GM18505 (cell line): Measurements from ENCODE around the gene VANGL2.
A peak's percentile ranks its signal among the peaks of the same experiment; 100 is the strongest.

Experiments used
- ATAC-seq: cut with Tn5 transposase; IDR thresholded peaks from one replicate; pipeline ENCODE4 v1.9.1; 2021; ENCODE audit not compliant: unreplicated experiment
- POLR2A ChIP-seq: IDR thresholded peaks from 4 replicates; pipeline ENCODE4 v1.6.1; 2011; ENCODE audit warnings: borderline replicate concordance; ENCODE audit not compliant: insufficient read depth, insufficient read length; ENCODE audit errors: extremely low read depth

Gene VANGL2

GRCh38 chr1:160437432-160438316, 37.3 kb downstream of the VANGL2 start:
- TF ChIP-seq POLR2A = peak; percentile 21
- no peak for ATAC-seq

- no peak for ATAC-seq
- TF ChIP-seq POLR2A = no peak
These were observed 38.1 kb downstream of the VANGL2 start for GRCh38 chr1:160438317-160438918.

- ATAC-seq = no peak
- TF ChIP-seq POLR2A = no peak
These were observed 38.6 kb downstream of the VANGL2 start for GRCh38 chr1:160438935-160439334.

GRCh38 chr1:160439718-160440117, 39.4 kb downstream of the VANGL2 start:
- no peak for TF ChIP-seq POLR2A
- no peak for ATAC-seq

- TF ChIP-seq POLR2A = no peak
- ATAC-seq = no peak
These were observed 46.7 kb downstream of the VANGL2 start for GRCh38 chr1:160446945-160447600.

- TF ChIP-seq POLR2A = no peak
- no peak for ATAC-seq
These were observed 49.1 kb downstream of the VANGL2 start for GRCh38 chr1:160449494-160449893.

- peak; percentile 29 for TF ChIP-seq POLR2A
- no peak for ATAC-seq
These were observed 50.9 kb downstream of the VANGL2 start for GRCh38 chr1:160451119-160451858.

- TF ChIP-seq POLR2A = no peak
- no peak for ATAC-seq
These were observed 51.5 kb downstream of the VANGL2 start for GRCh38 chr1:160451859-160452232.

- peak; percentile 48 for ATAC-seq
- TF ChIP-seq POLR2A = no peak
These were observed 53.1 kb downstream of the VANGL2 start for GRCh38 chr1:160453443-160453842.

GRCh38 chr1:160454371-160455152, 54.2 kb downstream of the VANGL2 start:
- peak; percentile 40 for TF ChIP-seq POLR2A
- no peak for ATAC-seq

GRCh38 chr1:160455153-160455517, 54.8 kb downstream of the VANGL2 start:
- ATAC-seq = no peak
- TF ChIP-seq POLR2A = no peak

- TF ChIP-seq POLR2A = no peak
- no peak for ATAC-seq
These were observed 58.7 kb downstream of the VANGL2 start for GRCh38 chr1:160459056-160459455.
